ENCODE measurements around the gene IL21R. TPM values are rescaled to one million over a fixed set of nuclear protein-coding genes. Genes with fewer than 3 reads are reported as not detected.
A peak's percentile ranks its signal among the peaks of the same experiment; 100 is the strongest.

The IL21R gene
- total and polyA plus RNA-seq, 12 donors = 0.08 to 2.6 (median 0.42) TPM; not detected in 1

DNA sequence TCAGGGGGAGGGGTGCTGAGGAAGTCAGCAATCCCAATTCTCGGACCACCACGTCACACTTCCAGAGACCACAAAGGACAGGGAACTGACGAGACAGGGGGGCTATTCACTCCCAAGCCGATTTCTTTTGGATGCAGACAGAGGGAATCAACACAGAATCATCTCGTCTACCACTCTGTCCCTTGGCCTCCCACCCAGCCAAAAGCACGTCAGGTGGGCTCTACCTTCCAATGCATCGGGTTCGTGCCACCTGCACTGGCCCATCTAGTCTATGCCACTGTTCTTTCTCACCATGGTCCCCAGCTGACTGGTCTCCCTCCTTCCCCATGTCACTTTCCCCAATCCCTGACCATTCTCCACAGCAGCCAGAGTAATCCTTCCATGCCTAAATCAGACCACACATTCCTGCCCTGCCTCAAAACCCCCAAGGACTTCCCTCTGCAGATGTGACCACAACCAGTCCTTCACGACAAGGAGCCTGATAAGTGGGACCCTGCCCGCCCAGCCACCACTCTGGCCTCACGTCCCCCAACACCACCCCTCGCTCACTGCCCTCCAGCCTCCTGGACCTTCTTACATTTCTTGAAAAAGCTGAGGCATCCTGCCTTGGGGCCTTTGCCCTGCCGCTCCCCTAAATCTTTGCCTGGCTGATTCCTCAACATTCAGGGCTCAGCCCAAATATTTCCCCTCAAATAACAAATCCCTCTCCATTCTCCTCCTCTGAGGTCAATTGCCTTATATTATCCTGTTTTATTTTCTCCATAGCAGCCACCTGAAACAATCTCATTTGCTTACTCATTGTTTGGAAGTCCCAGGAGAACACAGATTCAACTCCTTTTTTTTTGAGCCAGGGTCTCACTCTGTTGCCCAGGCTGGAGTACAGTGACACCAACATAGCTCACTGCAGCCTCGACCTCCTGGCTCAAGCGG lies 70.4 kb downstream of the IL21R start:
- peak overlapping the region in 1 of 5 donors; percentile 83 for H3K27ac ChIP-seq
- DNase-seq = no peak
- intact Hi-C loops (cut with DNase I) = no loop called here
- TF ChIP-seq, protein P1, sequence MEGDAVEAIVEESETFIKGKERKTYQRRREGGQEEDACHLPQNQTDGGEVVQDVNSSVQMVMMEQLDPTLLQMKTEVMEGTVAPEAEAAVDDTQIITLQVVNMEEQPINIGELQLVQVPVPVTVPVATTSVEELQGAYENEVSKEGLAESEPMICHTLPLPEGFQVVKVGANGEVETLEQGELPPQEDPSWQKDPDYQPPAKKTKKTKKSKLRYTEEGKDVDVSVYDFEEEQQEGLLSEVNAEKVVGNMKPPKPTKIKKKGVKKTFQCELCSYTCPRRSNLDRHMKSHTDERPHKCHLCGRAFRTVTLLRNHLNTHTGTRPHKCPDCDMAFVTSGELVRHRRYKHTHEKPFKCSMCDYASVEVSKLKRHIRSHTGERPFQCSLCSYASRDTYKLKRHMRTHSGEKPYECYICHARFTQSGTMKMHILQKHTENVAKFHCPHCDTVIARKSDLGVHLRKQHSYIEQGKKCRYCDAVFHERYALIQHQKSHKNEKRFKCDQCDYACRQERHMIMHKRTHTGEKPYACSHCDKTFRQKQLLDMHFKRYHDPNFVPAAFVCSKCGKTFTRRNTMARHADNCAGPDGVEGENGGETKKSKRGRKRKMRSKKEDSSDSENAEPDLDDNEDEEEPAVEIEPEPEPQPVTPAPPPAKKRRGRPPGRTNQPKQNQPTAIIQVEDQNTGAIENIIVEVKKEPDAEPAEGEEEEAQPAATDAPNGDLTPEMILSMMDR (IDR thresholded peaks at IDR 0.05) = no peak
- TF ChIP-seq POLR2A (IDR thresholded peaks at IDR 0.05) = no peak
- H3K9me3 ChIP-seq (replicated peaks in 1 of 3) = no peaks in the 10 kb centered on the region
- H3K4me3 ChIP-seq = no peak overlapping the region
- H3K4me1 ChIP-seq (replicated peaks in 1 of 2) = peaks cover 4 to 10% of the 10 kb centered on the region in 2 donors
- peaks cover 0 to 90% of the 10 kb centered on the region in 2 donors for H3K36me3 ChIP-seq (replicated peaks in 1 of 2)
- H3K27me3 ChIP-seq = no peaks in the 10 kb centered on the region
- 93 to 97% (median 96%) methylated on average over 14 to 15 of the region's 15 CpGs for WGBS, 4 donors

DNA sequence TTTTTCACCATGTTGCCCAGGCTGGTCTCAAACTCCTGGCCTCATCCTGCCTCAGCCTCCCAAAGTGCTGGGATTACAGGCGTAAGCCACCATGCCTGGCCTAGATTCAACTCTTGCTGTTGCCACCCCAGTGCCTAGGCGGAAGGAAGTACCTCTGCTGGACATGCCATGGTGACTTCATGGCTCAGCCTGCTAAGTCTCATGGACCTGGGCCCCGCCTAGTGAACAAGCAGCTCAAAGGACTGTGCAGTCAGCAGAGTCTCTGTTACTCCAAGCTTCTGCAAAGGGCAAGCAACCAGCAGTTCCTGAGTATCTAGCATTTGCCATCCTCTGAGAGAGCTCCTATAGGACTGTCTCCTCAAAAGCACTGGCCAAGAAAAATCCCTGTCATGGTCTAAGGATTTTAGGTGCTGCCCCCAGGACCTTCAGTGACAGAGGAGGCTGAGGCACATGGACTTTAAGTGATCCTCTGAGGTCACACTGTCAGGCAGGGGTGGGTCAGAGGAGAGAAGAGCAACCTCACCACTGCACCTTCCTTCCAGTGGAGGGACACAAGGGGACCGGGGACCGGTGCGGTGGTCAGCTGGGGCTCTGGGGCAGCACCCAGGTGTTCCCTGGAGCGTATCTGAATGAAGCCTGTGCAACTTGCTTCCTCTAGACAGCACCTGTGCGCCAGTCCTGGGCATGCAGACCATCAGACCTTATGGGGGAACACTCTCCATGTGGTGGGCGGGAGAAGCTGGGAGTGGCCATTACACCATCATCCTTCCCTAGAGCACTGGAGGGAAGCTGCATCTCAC lies 71.3 kb downstream of the IL21R start:
- Histone ChIP-seq H3K27me3 (no peaks in the 10 kb centered on the region), H3K9me3 (replicated peaks in 1 of 3) (no peaks in the 10 kb centered on the region), H3K4me1 (replicated peaks in 1 of 2) (peaks cover 4 to 10% of the 10 kb centered on the region in 2 donors), H3K36me3 (replicated peaks in 1 of 2) (peaks cover 0 to 90% of the 10 kb centered on the region in 2 donors), H3K27ac (no peak overlapping the region), H3K4me3 (no peak overlapping the region)
- no peak for TF ChIP-seq POLR2A (IDR thresholded peaks at IDR 0.05)
- TF ChIP-seq, protein P1 (IDR thresholded peaks at IDR 0.05) = no peak
- WGBS, 4 donors = 93 to 98% (median 96%) methylated on average over 3 to 9 of the region's 9 CpGs
- DNase-seq = no peak
- intact Hi-C loops (cut with DNase I) = no loop called here

DNA sequence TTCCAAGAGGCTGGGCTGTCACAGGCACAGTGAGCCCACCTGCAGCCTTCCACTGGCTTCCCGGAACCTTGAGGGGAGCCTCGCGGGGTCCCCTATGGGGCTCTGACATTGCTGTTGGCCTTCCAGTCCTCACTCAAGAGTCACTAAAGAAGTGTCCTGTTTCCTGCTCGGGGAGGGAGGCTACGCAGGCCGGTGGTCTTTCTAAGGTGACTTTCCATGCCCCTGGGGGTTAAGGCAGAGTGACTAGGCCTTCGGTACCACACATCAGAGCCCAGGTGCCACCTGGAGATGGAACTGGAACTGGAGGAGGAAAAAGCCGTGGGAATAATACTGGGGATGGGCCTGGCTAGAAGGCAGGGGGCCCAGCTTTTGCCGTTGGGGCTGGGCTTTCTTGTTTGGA lies 72.1 kb downstream of the IL21R start:
- no peak for TF ChIP-seq POLR2A (IDR thresholded peaks at IDR 0.05)
- TF ChIP-seq, protein P1 (IDR thresholded peaks at IDR 0.05) = no peak

DNA sequence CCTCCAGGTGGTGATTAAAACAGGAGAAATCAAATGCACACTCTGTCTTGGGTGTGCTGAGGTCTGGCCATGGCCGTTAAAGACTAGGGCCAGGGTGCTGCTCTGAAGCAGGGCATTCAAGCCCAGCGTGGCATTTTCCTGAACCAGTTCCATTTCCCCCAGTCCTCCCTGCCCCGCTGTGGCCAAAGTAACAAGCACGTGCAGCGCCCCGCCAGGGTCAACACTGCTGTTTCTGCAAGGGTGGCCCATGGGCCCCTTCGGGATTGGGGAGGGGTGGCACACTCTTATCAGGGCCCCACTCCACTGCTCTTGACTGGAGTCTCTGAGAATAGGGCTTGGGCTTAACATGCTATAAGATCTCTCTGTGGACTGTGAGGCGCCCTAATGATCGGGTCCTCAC lies 72.9 kb downstream of the IL21R start:
- H3K4me3 ChIP-seq = no peak overlapping the region
- no peaks in the 10 kb centered on the region for H3K27me3 ChIP-seq
- intact Hi-C loops (cut with DNase I) = no loop called here
- H3K36me3 ChIP-seq (replicated peaks in 1 of 2) = peaks cover 0 to 88% of the 10 kb centered on the region in 2 donors
- no peaks in the 10 kb centered on the region for H3K9me3 ChIP-seq (replicated peaks in 1 of 3)
- no peak for DNase-seq
- H3K27ac ChIP-seq = no peak overlapping the region
- TF ChIP-seq POLR2A (IDR thresholded peaks at IDR 0.05) = no peak
- TF ChIP-seq, protein P1 (IDR thresholded peaks at IDR 0.05) = no peak
- WGBS, 4 donors = 90 to 95% (median 92%) methylated on average over 9 of the region's 9 CpGs
- H3K4me1 ChIP-seq (replicated peaks in 1 of 2) = peaks cover 4 to 10% of the 10 kb centered on the region in 2 donors

More for the DNA sequence above, 72.1 kb downstream of the IL21R start:
- peaks cover 0 to 90% of the 10 kb centered on the region in 2 donors for H3K36me3 ChIP-seq (replicated peaks in 1 of 2)
- H3K27ac ChIP-seq = no peak overlapping the region
- no peak overlapping the region for H3K4me3 ChIP-seq
- no peaks in the 10 kb centered on the region for H3K9me3 ChIP-seq (replicated peaks in 1 of 3)
- H3K27me3 ChIP-seq = no peaks in the 10 kb centered on the region
- intact Hi-C loops (cut with DNase I) = no loop called here
- 91 to 99% (median 95%) methylated on average over 8 to 9 of the region's 9 CpGs for WGBS, 4 donors
- DNase-seq = no peak
- H3K4me1 ChIP-seq (replicated peaks in 1 of 2) = peaks cover 4 to 10% of the 10 kb centered on the region in 2 donors

All from adrenal gland (tissue), 12 donors.